Naive B cell (primary cell): ENCODE results near the gene FHAD1. TPM values are rescaled to one million over a fixed set of nuclear protein-coding genes. Genes with fewer than 3 reads are reported as not detected.
A peak's percentile ranks its signal among the peaks of the same experiment; 100 is the strongest.

Experiments used
- ATAC-seq, 2 donors: fragments of 150-1000 bp; cut with Tn5 transposase; 2 replicates each; pipeline ENCODE4 v1.10.0; 2021; ENCODE audit warnings: low read depth in 2 of 2, mild to moderate bottlenecking in 2 of 2, moderate library complexity in 2 of 2
- DNase-seq: peaks from one replicate; pipeline ENCODE4 v3.0.0; 2022
- H3K27ac Mint-ChIP-seq, 6 donors: one replicate each; pipeline ENCODE4 v1.8.0; 2020 to 2022; ENCODE audit warnings: mild to moderate bottlenecking in 6 of 6, mixed read lengths in 6 of 6, moderate library complexity in 5 of 6, inconsistent platforms in 2 of 6
- H3K27me3 Mint-ChIP-seq, 3 donors: one replicate each; pipeline ENCODE4 v1.8.0; 2021 to 2022; ENCODE audit warnings: mixed read lengths in 3 of 3, mild to moderate bottlenecking in 1 of 3
- H3K36me3 Mint-ChIP-seq, 2 donors: one replicate each; pipeline ENCODE4 v1.8.0; 2020 to 2022; ENCODE audit warnings: mixed read lengths in 2 of 2, inconsistent platforms in 1 of 2, mild to moderate bottlenecking in 1 of 2
- H3K4me1 Mint-ChIP-seq, 3 donors: one replicate each; pipeline ENCODE4 v1.8.0; 2020 to 2022; ENCODE audit warnings: mixed read lengths in 3 of 3, inconsistent platforms in 1 of 3, mild to moderate bottlenecking in 1 of 3, moderate library complexity in 1 of 3
- H3K4me3 Mint-ChIP-seq, 8 donors: one replicate each; pipeline ENCODE4 v1.8.0; 2020 to 2022; ENCODE audit warnings: mild to moderate bottlenecking in 8 of 8, mixed read lengths in 8 of 8, moderate library complexity in 8 of 8, inconsistent platforms in 2 of 8
- H3K9me3 Mint-ChIP-seq, 7 donors: one replicate each; pipeline ENCODE4 v1.8.0; 2020 to 2022; ENCODE audit warnings: mixed read lengths in 7 of 7, mild to moderate bottlenecking in 5 of 7, inconsistent platforms in 2 of 7, moderate library complexity in 1 of 7
- polyA plus RNA-seq, 6 donors: library from polyadenylated mRNA; unstranded; fragments of 300-500 nt; fragmentation: Illumina TruSeq; gene quantifications; one replicate each; pipeline ENCODE4 v1.2.3, GENCODE V29; 2021; ENCODE audit warnings: low read depth in 6 of 6

Gene FHAD1
- polyA plus RNA-seq, 6 donors from 2014 or later, result not detected

DNA sequence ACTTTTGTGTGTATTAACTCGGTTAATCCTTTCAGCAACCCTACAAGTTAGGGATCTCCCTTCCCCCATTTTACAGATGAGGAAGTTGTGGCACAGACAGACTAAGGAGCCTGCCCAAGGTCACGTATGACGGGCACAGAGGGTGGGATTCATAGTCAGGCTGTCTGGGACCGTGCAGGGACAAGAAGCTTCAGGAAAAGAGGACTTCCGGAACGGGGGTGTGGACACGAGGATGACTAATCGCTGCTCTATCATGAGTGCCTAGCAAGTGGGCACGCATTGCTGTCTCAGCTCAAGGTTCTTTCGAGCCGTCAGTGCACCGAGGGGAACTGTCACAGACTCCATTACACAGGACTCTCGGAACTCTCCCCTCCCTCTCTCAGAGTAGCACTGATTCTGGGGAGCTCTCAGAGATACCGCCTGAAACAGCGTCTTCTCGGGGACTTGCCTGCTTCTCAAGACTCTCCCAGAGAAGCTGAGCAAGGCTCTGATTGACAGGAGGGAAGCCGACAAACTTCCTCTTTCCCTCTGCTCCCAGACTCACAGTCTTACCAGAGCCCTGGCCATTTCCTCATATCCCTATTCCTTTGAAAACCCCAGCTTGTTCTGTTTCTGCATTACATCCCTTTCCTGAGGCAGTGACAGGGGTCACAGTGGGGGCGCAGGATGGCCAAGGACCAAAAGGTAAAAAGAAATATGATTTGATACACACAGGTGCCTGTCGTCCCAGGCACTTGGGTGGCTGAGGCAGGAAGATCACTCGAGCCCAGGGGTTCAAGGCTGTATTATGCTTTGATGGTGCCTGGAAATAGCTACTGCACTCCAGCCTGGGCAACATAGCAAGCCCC is 14.4 kb downstream of the FHAD1 start:
- H3K27ac Mint-ChIP-seq, result peak overlapping the region in 2 of 6 donors; percentile 29 to 76
- H3K27me3 Mint-ChIP-seq, result peaks cover 37 to 55% (median 50%) of the 10 kb centered on the region in 3 donors
- ATAC-seq (no peak), DNase-seq (no peak)
- H3K4me3 Mint-ChIP-seq, result peak overlapping the region in 6 of 8 donors; percentile 2 to 64 (median 52)
- no peaks in the 10 kb centered on the region for H3K36me3 Mint-ChIP-seq
- peaks cover 0 to 19% (median 11%) of the 10 kb centered on the region in 7 donors for H3K9me3 Mint-ChIP-seq
- peaks cover 15 to 17% (median 16%) of the 10 kb centered on the region in 3 donors for H3K4me1 Mint-ChIP-seq

DNA sequence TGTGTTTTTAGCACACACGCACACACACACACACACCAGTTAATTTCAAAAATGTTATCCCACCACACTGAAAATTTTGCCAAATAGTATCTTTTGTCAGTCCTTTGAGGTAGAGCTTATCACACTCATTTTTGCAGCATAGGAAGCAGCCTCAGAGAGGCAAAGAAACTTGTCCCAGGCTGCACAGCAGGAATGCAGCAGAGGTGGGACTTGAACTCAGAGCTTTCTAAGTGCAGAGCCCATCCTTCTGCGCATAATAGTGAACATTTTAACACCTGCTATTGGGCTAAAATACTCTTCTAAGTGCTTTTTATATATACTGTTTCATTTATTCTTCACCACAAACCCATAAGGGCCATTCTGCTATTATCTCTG is 15.0 kb downstream of the FHAD1 start:
- H3K4me1 Mint-ChIP-seq, result peaks cover 15 to 17% (median 16%) of the 10 kb centered on the region in 3 donors
- peaks cover 41 to 54% (median 50%) of the 10 kb centered on the region in 3 donors for H3K27me3 Mint-ChIP-seq
- peak overlapping the region in 6 of 8 donors; percentile 2 to 64 (median 20) for H3K4me3 Mint-ChIP-seq
- DNase-seq (no peak), ATAC-seq (no peak)
- H3K36me3 Mint-ChIP-seq, result no peaks in the 10 kb centered on the region
- H3K27ac Mint-ChIP-seq, result peak overlapping the region in 1 of 6 donors; percentile 29
- peaks cover 0 to 23% (median 12%) of the 10 kb centered on the region in 7 donors for H3K9me3 Mint-ChIP-seq

DNA sequence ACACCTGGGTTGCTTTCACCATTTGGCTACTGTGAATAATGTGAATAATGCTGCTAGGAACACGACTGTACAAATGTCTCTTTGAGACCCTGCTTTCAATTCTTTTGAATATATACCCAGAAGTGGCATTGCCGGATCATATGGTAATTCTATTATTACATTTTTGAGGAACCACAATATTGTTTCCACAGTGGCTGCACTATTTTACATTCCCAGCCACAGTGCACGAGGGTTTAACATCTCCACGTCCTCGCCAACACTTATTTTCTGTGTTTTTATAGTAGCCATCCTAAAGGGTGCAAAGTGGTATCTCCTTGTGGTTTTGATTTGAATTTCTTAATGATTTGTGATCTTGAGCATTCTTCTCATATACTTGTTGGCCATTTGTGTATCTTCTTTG is 15.7 kb downstream of the FHAD1 start:
- H3K27me3 Mint-ChIP-seq, result peaks cover 41 to 47% (median 45%) of the 10 kb centered on the region in 3 donors
- no peak for ATAC-seq

GRCh38 chr1:15264769-15265168 is 17.7 kb downstream of the FHAD1 start:
- H3K27me3 Mint-ChIP-seq, result peaks cover 28 to 50% (median 46%) of the 10 kb centered on the region in 3 donors
- peaks cover 0 to 8% of the 10 kb centered on the region in 2 donors for H3K36me3 Mint-ChIP-seq
- DNase-seq (no peak), ATAC-seq (no peak)
- peaks cover 15 to 17% (median 16%) of the 10 kb centered on the region in 3 donors for H3K4me1 Mint-ChIP-seq
- H3K4me3 Mint-ChIP-seq, result no peak overlapping the region
- H3K27ac Mint-ChIP-seq, result no peak overlapping the region
- H3K9me3 Mint-ChIP-seq, result peaks cover 0 to 23% (median 15%) of the 10 kb centered on the region in 7 donors

More for the DNA sequence above, 15.7 kb downstream of the FHAD1 start:
- Mint-ChIP-seq H3K27ac (no peak overlapping the region), H3K4me1 (peaks cover 15 to 17% (median 16%) of the 10 kb centered on the region in 3 donors), H3K9me3 (peaks cover 0 to 23% (median 12%) of the 10 kb centered on the region in 7 donors), H3K36me3 (no peaks in the 10 kb centered on the region), H3K4me3 (no peak overlapping the region)
- no peak for DNase-seq

GRCh38 chr1:15271196-15271595 is 24.2 kb downstream of the FHAD1 start:
- peaks cover 0 to 8% of the 10 kb centered on the region in 2 donors for H3K36me3 Mint-ChIP-seq
- H3K27ac Mint-ChIP-seq, result no peak overlapping the region
- DNase-seq, result no peak
- no peaks in the 10 kb centered on the region for H3K4me1 Mint-ChIP-seq
- peaks cover 0 to 6% (median 4%) of the 10 kb centered on the region in 7 donors for H3K9me3 Mint-ChIP-seq
- H3K4me3 Mint-ChIP-seq, result no peak overlapping the region
- no peak for ATAC-seq
- peaks cover 12 to 46% (median 37%) of the 10 kb centered on the region in 3 donors for H3K27me3 Mint-ChIP-seq

- Mint-ChIP-seq H3K4me3 (peak overlapping the region in 1 of 8 donors; percentile 42), H3K36me3 (peaks cover 0 to 8% of the 10 kb centered on the region in 2 donors), H3K9me3 (peaks cover 0 to 3% (median 0%) of the 10 kb centered on the region in 7 donors), H3K27ac (no peak overlapping the region), H3K4me1 (no peaks in the 10 kb centered on the region), H3K27me3 (peaks cover 6 to 44% (median 37%) of the 10 kb centered on the region in 3 donors)
- ATAC-seq, result no peak
- no peak for DNase-seq
Measured at GRCh38 chr1:15272009-15272781, 25.2 kb downstream of the FHAD1 start.

- H3K4me1 Mint-ChIP-seq, result no peaks in the 10 kb centered on the region
- H3K27ac Mint-ChIP-seq, result no peak overlapping the region
- H3K36me3 Mint-ChIP-seq, result peaks cover 0 to 8% of the 10 kb centered on the region in 2 donors
- no peak for DNase-seq
- H3K27me3 Mint-ChIP-seq, result peaks cover 7 to 44% (median 37%) of the 10 kb centered on the region in 3 donors
- peaks cover 0 to 3% (median 0%) of the 10 kb centered on the region in 7 donors for H3K9me3 Mint-ChIP-seq
- H3K4me3 Mint-ChIP-seq, result no peak overlapping the region
- ATAC-seq, result no peak
Measured at GRCh38 chr1:15272782-15273127, 25.7 kb downstream of the FHAD1 start.

DNA sequence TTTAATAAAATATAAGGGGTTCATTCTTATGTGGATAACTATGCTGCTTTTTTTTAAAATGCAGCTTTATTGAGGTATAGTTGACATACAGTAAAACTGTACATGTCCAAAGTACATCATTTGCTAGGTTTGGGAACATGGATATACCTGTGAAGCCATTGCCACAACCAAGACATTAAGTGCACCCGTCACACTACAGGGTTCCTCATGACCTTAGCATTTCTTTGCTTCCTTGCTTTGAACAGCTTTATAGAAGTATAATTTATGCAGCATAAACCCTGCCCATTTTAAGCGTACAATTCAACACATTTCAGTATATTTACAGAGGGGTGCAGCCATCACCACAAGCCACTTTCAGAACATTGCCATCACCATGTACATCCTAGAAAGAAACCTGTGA is 26.3 kb downstream of the FHAD1 start:
- Mint-ChIP-seq H3K36me3 (peaks cover 0 to 8% of the 10 kb centered on the region in 2 donors), H3K4me1 (no peaks in the 10 kb centered on the region), H3K27ac (no peak overlapping the region), H3K27me3 (peaks cover 10 to 44% (median 37%) of the 10 kb centered on the region in 3 donors), H3K4me3 (no peak overlapping the region), H3K9me3 (peaks cover 0 to 3% (median 0%) of the 10 kb centered on the region in 7 donors)
- ATAC-seq (no peak), DNase-seq (no peak)

GRCh38 chr1:15275921-15276683 is 29.1 kb downstream of the FHAD1 start:
- peak overlapping the region in 1 of 6 donors; percentile 11 for H3K27ac Mint-ChIP-seq
- no peak overlapping the region for H3K4me3 Mint-ChIP-seq
- H3K27me3 Mint-ChIP-seq, result peaks cover 18 to 32% (median 26%) of the 10 kb centered on the region in 3 donors
- no peak for ATAC-seq
- DNase-seq, result no peak
- no peaks in the 10 kb centered on the region for H3K9me3 Mint-ChIP-seq
- H3K4me1 Mint-ChIP-seq, result no peaks in the 10 kb centered on the region
- H3K36me3 Mint-ChIP-seq, result no peaks in the 10 kb centered on the region

DNA sequence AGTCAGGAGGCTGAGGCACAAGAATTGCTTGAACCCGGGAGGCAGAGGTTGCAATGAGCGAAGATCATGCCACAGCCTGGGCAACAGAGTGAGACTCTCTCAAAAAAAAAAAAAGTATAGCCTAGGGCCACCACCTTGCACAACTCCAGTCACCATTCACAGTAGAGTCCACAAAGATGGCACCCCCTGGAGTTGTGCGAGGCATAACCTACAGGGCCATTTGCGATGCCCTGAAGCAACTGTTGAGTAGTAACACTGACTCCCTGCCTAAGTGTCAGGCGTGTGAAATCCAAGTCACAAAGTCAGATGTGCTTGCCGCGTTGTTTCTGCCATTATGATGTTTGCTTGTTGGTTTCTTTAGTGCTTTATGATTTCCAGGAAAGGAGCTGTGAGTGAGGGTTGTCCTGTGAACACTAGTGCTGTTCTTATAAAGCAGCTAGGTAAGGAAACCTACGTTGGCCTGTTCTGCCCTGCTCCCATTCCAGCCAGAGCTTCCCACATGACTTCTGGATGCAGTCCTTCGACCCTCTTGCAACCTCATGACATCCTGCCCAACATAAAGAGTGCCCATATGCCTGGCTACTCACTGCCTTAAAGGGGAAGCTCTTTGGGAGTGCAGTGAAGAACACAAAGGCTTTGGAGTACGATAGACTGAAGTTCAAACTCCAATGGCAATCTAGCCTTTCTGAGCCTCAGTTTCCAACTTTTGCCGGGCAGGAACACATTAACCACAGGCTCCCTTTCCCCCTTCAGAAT is 29.8 kb downstream of the FHAD1 start:
- H3K4me3 Mint-ChIP-seq, result no peak overlapping the region
- ATAC-seq (no peak), DNase-seq (no peak)
- H3K4me1 Mint-ChIP-seq, result no peaks in the 10 kb centered on the region
- H3K27me3 Mint-ChIP-seq, result peaks cover 19 to 31% (median 25%) of the 10 kb centered on the region in 3 donors
- H3K36me3 Mint-ChIP-seq, result no peaks in the 10 kb centered on the region
- H3K27ac Mint-ChIP-seq, result peak overlapping the region in 1 of 6 donors; percentile 11
- H3K9me3 Mint-ChIP-seq, result no peaks in the 10 kb centered on the region

- H3K27ac Mint-ChIP-seq, result no peak overlapping the region
- peaks cover 19 to 26% (median 19%) of the 10 kb centered on the region in 3 donors for H3K27me3 Mint-ChIP-seq
- H3K36me3 Mint-ChIP-seq, result no peaks in the 10 kb centered on the region
- DNase-seq (no peak), ATAC-seq (no peak)
- H3K4me1 Mint-ChIP-seq, result no peaks in the 10 kb centered on the region
- no peaks in the 10 kb centered on the region for H3K9me3 Mint-ChIP-seq
- H3K4me3 Mint-ChIP-seq, result no peak overlapping the region
Measured at GRCh38 chr1:15277447-15277838, 30.4 kb downstream of the FHAD1 start.

DNA sequence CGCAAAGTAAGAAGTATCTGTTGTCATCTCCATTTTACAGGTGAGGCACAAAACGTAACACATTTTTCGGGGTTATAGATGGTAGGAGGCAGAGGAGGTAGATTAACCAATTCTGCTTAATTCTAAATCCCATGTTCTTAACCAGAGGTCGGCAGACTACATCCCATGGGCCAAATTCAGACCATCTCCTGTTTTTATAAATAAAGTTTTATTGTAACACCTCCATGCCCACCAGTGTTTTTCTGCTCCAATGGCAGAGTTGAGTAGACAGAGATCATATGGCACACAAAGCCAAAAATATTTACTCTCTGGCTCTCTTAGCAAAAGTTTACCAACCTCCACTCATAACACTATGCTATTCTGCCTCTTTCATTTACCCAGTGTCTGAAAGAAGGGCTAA is 30.9 kb downstream of the FHAD1 start:
- DNase-seq (no peak), ATAC-seq (no peak)
- Mint-ChIP-seq H3K36me3 (no peaks in the 10 kb centered on the region), H3K27me3 (peaks cover 17 to 21% (median 19%) of the 10 kb centered on the region in 3 donors), H3K4me1 (no peaks in the 10 kb centered on the region), H3K27ac (no peak overlapping the region), H3K4me3 (no peak overlapping the region), H3K9me3 (no peaks in the 10 kb centered on the region)
